ENCODE results near the gene RDH14.

RDH14 gene

GRCh38 chr2:18527326-18527725 lies 33.1 kb downstream of the RDH14 start:
- TF ChIP-seq CTCF (IDR thresholded peaks at IDR 0.05; ENCODE audit: low read depth, low read length), result no peak
- no peak for DNase-seq (ENCODE audit: low read depth in 2 of 2)
- H3K4me3 ChIP-seq (replicated peaks in 1 of 2; ENCODE audit: low read depth in 2 of 2, low read length in 2 of 2), result no peak overlapping the region

GRCh38 chr2:18526429-18526828 lies 34.0 kb downstream of the RDH14 start:
- no peak for DNase-seq (ENCODE audit: low read depth in 2 of 2)
- TF ChIP-seq CTCF (IDR thresholded peaks at IDR 0.05; ENCODE audit: low read depth, low read length), result no peak
- H3K4me3 ChIP-seq (replicated peaks in 1 of 2; ENCODE audit: low read depth in 2 of 2, low read length in 2 of 2), result no peak overlapping the region

DNA sequence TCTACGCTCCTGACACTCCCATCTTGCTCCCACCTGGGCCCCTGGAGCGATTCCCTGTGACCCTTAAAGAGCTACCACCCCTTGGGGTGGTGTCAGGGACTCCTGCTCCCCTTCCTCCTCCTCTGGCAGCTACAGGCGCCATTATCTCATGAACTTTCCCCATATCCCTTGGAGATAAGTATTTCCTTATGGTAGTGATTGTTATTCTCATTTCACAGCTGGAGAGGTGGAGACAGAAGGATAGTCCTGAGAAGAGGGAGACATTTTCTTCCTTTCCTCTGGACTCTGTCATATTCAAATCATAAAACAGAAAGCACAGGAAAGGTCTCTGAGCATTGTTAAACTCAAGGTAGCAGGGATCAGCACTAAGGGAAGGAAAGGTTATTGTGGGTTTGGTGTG lies 34.6 kb downstream of the RDH14 start:
- TF ChIP-seq CTCF (IDR thresholded peaks at IDR 0.05; ENCODE audit: low read depth, low read length), result no peak
- H3K4me3 ChIP-seq (replicated peaks in 1 of 2; ENCODE audit: low read depth in 2 of 2, low read length in 2 of 2), result no peak overlapping the region
- DNase-seq (ENCODE audit: low read depth in 2 of 2), result no peak

DNA sequence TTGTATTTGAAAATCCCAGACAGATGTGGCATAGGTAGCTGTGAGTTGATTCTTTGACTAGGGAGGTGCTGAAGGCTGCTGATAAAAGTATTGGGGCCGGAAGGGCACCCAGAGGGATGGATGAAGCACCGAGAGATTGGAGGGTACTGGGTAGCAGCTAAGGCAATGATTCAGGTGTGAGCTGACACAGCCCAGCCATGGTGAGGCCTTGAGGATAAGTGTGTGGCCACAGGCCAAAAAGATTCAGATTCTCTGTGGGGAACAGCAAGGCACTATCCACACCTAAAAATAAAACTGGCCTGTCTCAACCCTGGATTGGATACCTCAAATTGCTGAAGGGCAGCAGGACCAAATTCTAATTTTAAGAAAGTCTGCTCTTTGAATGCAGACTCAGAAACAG lies 35.2 kb downstream of the RDH14 start:
- H3K4me3 ChIP-seq (replicated peaks in 1 of 2; ENCODE audit: low read depth in 2 of 2, low read length in 2 of 2), result no peak overlapping the region
- DNase-seq (ENCODE audit: low read depth in 2 of 2), result no peak
- no peak for TF ChIP-seq CTCF (IDR thresholded peaks at IDR 0.05; ENCODE audit: low read depth, low read length)

DNA sequence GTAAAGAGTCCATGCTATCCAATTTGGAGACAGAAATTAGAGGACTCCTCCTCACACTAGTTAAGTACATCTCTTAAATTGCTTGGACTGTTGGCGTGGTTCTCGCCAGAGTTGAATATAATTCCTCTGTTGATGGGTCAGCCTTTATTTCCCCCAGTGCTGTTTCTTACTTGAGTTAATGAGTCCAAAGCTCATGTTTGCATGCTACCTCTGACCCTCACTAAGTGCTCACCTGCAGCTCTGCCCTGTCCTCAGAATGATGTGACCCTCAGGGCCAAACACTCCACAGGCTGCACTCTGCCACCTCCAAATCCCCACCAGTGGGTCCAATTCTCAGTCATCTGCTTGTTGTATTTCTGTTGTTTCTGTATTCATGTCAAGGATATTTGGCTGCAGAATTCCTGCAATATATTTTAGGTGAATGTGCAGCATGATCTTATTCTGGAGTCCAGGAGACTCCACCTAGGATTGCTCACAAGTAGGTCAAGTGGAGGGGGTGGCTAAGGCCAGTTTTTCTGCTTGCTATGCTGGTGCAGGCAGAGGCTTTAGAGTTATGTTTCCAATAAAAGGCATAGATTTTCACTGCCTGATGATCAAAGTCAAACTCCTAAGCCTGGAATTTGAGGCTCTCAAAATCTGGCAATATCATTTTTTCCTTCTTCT lies 37.8 kb downstream of the RDH14 start:
- TF ChIP-seq CTCF (IDR thresholded peaks at IDR 0.05; ENCODE audit: low read depth, low read length), result no peak
- peak in 1 of 2 donors; percentile 51 for DNase-seq (ENCODE audit: low read depth in 2 of 2)
- H3K4me3 ChIP-seq (replicated peaks in 1 of 2; ENCODE audit: low read depth in 2 of 2, low read length in 2 of 2), result no peak overlapping the region

DNA sequence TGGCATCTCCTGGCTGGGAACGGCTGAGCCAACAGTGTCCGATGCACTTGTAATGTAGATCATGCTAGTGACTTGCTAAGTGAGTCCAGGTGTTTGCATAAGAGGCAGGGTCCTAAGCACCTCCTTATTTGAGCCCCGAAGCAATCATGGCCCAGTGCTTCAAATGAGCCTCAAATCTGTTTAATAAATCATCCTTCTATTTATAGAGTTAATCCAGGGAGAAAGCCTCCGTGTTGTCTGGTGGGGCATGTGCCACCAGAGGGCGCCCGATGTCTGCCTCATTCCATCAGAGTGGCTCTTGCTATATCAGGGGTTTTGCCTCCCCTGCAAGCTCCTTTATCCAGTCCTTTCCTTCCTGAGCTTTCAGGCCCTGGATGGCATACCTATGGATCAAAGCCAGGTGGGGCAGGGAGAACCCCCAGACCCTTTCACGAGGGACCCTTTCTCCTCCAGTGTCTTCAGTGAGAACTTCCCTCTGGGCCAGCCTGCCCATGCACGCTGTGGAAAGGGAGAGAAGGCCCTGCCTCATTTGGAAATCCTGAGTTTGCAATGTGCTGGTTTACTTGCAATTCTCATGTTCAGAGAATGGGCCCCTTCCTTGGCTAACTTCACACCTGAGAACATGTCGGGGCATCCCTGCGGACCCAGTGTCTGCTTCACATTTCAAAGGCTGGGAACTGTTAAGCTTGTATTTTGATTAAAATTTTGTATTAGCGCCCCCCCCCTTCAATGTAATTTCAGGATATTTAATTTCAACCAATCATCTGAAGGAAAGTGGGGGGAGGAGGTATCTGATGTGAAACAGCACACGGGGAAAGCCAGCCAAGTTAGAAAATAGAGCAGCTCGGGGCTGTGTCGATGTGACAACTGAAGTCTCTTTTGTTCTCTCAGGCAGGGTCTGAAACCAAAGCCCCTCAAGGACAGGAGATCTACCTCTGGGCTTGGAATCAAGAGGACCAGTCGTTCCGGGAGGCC lies 39.7 kb downstream of the RDH14 start:
- peak; percentile 90 for DNase-seq (ENCODE audit: low read depth in 2 of 2)
- H3K4me3 ChIP-seq (replicated peaks in 1 of 2; ENCODE audit: low read depth in 2 of 2, low read length in 2 of 2), result no peak overlapping the region
- TF ChIP-seq CTCF (IDR thresholded peaks at IDR 0.05; ENCODE audit: low read depth, low read length), result peak; percentile 86
